Esophagus muscularis mucosa (tissue), 4 donors: ENCODE results near the gene EPHA4. TPM values are rescaled to one million over a fixed set of nuclear protein-coding genes. Genes with fewer than 3 reads are reported as not detected.
"Not testable (repeated sequence)": the region's sequence is repeated elsewhere in the genome, so short reads cannot be mapped to it uniquely, and the experiment has no call there.

Source experiments
- DNase-seq: peaks from one replicate; pipeline ENCODE4 v3.0.0-alpha.2; 2017; ENCODE audit errors: extremely low spot score
- H3K27ac ChIP-seq, 4 donors: fragments of 200-600 bp; sonication (generic); replicated peaks in 1 of 4; 1 replicate in 3 of 4; 2 replicates in 1 of 4; pipeline ENCODE4 v1.5.1; 2016 to 2019; ENCODE audit warnings: mild to moderate bottlenecking in 1 of 4
- H3K27me3 ChIP-seq, 4 donors: fragments of 200-600 bp; sonication (generic); one replicate each; pipeline versions ENCODE4 v1.5.1 to v1.6.0; 2016 to 2019
- H3K36me3 ChIP-seq, 4 donors: fragments of 200-600 bp; sonication (generic); one replicate each; pipeline ENCODE4 v1.5.1; 2016 to 2019
- H3K4me1 ChIP-seq, 4 donors: fragments of 200-600 bp; sonication (generic); one replicate each; pipeline ENCODE4 v1.5.1; 2016 to 2019
- H3K4me3 ChIP-seq, 4 donors: fragments of 200-600 bp; sonication (generic); 1 replicate in 2 of 4; 2 replicates in 2 of 4; pipeline ENCODE4 v1.5.1; 2016 to 2019; ENCODE audit warnings: mild to moderate bottlenecking in 4 of 4, moderate library complexity in 1 of 4
- H3K9me3 ChIP-seq, 4 donors: fragments of 200-600 bp; sonication (generic); 1 replicate in 3 of 4; 2 replicates in 1 of 4; pipeline ENCODE4 v1.5.1; 2016 to 2019
- CTCF ChIP-seq, 3 experiments: fragments of 200-600 bp in 2 of 3; fragments of 450-650 bp in 1 of 3; sonication (generic) in 2 of 3; IDR thresholded peaks; one replicate each; pipeline ENCODE4 v1.5.1; 2017 to 2019; ENCODE audit warnings: antibody characterized with exemption in 3 of 3, mild to moderate bottlenecking in 2 of 3, moderate library complexity in 1 of 3
- EP300 ChIP-seq: sonication (generic); formaldehyde crosslinking; IDR thresholded peaks from one replicate; pipeline ENCODE4 v1.6.1; 2017; ENCODE audit warnings: antibody characterized with exemption
- POLR2A ChIP-seq: fragments of 450-650 bp; IDR thresholded peaks from one replicate; pipeline ENCODE4 v1.6.1; 2017; ENCODE audit warnings: antibody characterized with exemption, moderate library complexity, mild to moderate bottlenecking, low read depth
- POLR2AphosphoS5 ChIP-seq, 2 donors: sonication (generic); formaldehyde crosslinking; IDR thresholded peaks; one replicate each; pipeline ENCODE4 v1.6.1; 2017; ENCODE audit warnings: antibody characterized with exemption in 2 of 2
- WGBS: methylation state at CpG from one replicate; pipeline ENCODE4 v1.1.5; 2018; 5-methylcytosine and 5-hydroxymethylcytosine counted together
- intact Hi-C: fragments of 100-400 bp; cut with DNase I; formaldehyde crosslinking; loops from one replicate; pipeline ENCODE4 v1.15.1; 2023
- total RNA-seq, 4 donors: library from RNA; depleted of rRNA; stranded (reverse); fragments of >200 nt; gene quantifications; one replicate each; pipeline versions ENCODE4 v1.1.0 to v1.2.1, GENCODE V29; 2016

Gene EPHA4
- total RNA-seq, 4 donors from 2014 or later, result 15.4 to 25.9 (median 20.2) TPM

- peaks cover 4 to 22% (median 11%) of the 10 kb centered on the region in 4 donors for H3K4me1 ChIP-seq
- TF ChIP-seq POLR2A (no peak), CTCF (IDR thresholded peaks at IDR 0.05) (no peak), EP300 (no peak), POLR2AphosphoS5 (IDR thresholded peaks at IDR 0.05) (no peak)
- no peaks in the 10 kb centered on the region for H3K27me3 ChIP-seq
- intact Hi-C loops, result no loop called here
- no peaks in the 10 kb centered on the region for H3K9me3 ChIP-seq
- no peak overlapping the region for H3K4me3 ChIP-seq
- no peaks in the 10 kb centered on the region for H3K36me3 ChIP-seq
- 69% methylated on average over 5 of the region's 5 CpGs for WGBS
- no peak overlapping the region for H3K27ac ChIP-seq
- DNase-seq, result no peak
Observed at GRCh38 chr2:221513232-221513631, 58.9 kb downstream of the EPHA4 start.

- H3K9me3 ChIP-seq, H3K4me3 ChIP-seq, H3K27ac ChIP-seq, H3K36me3 ChIP-seq, intact Hi-C loops, H3K27me3 ChIP-seq, DNase-seq, H3K4me1 ChIP-seq: not testable (repeated sequence)
- WGBS, result 88% methylated on average over 5 of the region's 5 CpGs
Observed at GRCh38 chr2:221511325-221511724, 60.8 kb downstream of the EPHA4 start.

- TF ChIP-seq POLR2AphosphoS5 (IDR thresholded peaks at IDR 0.05), result no peak
- no peak for TF ChIP-seq POLR2A
- Histone ChIP-seq H3K4me1 (no peaks in the 10 kb centered on the region), H3K27ac (no peak overlapping the region), H3K27me3 (no peaks in the 10 kb centered on the region), H3K4me3 (no peak overlapping the region), H3K36me3 (no peaks in the 10 kb centered on the region), H3K9me3 (no peaks in the 10 kb centered on the region)
- intact Hi-C loops, result no loop called here
- no peak for DNase-seq
- 84% methylated on average over 2 of the region's 2 CpGs for WGBS
Observed at GRCh38 chr2:221506469-221506868, 65.6 kb downstream of the EPHA4 start.

- Histone ChIP-seq H3K27me3 (no peaks in the 10 kb centered on the region), H3K27ac (no peak overlapping the region), H3K4me1 (no peaks in the 10 kb centered on the region), H3K4me3 (no peak overlapping the region), H3K36me3 (no peaks in the 10 kb centered on the region), H3K9me3 (no peaks in the 10 kb centered on the region)
- TF ChIP-seq POLR2A, result no peak
- no peak for TF ChIP-seq POLR2AphosphoS5 (IDR thresholded peaks at IDR 0.05)
- TF ChIP-seq CTCF (IDR thresholded peaks at IDR 0.05), result no peak
- TF ChIP-seq EP300, result no peak
- intact Hi-C loops, result no loop called here
- no peak for DNase-seq
- 93% methylated on average over 4 of the region's 4 CpGs for WGBS
Observed at GRCh38 chr2:221505605-221506004, 66.5 kb downstream of the EPHA4 start.

GRCh38 chr2:221504905-221505304 lies 67.2 kb downstream of the EPHA4 start:
- TF ChIP-seq EP300, result no peak
- TF ChIP-seq POLR2AphosphoS5 (IDR thresholded peaks at IDR 0.05), result no peak
- no peak for TF ChIP-seq CTCF (IDR thresholded peaks at IDR 0.05)
- no peak for TF ChIP-seq POLR2A
- Histone ChIP-seq H3K4me3 (no peak overlapping the region), H3K9me3 (no peaks in the 10 kb centered on the region), H3K27me3 (no peaks in the 10 kb centered on the region), H3K27ac (no peak overlapping the region), H3K36me3 (no peaks in the 10 kb centered on the region), H3K4me1 (no peaks in the 10 kb centered on the region)
- WGBS, result 94% methylated on average over 1 of the region's 1 CpG
- intact Hi-C loops, result no loop called here
- no peak for DNase-seq

GRCh38 chr2:221503965-221504364 lies 68.1 kb downstream of the EPHA4 start:
- Histone ChIP-seq H3K27me3 (no peaks in the 10 kb centered on the region), H3K4me1 (no peaks in the 10 kb centered on the region), H3K4me3 (no peak overlapping the region), H3K9me3 (no peaks in the 10 kb centered on the region), H3K36me3 (no peaks in the 10 kb centered on the region), H3K27ac (no peak overlapping the region)
- DNase-seq, result no peak
- no peak for TF ChIP-seq EP300
- TF ChIP-seq POLR2A, result no peak
- TF ChIP-seq POLR2AphosphoS5 (IDR thresholded peaks at IDR 0.05), result no peak
- no peak for TF ChIP-seq CTCF (IDR thresholded peaks at IDR 0.05)
- intact Hi-C loops, result no loop called here
- WGBS, result 23% methylated on average over 2 of the region's 2 CpGs
